HG03045 (cell line): ENCODE results near the gene BMPR1B.
"Not testable (repeated sequence)": the region's sequence is repeated elsewhere in the genome, so short reads cannot be mapped to it uniquely, and the experiment has no call there.

Experiments used
- ATAC-seq: cut with Tn5 transposase; IDR thresholded peaks from one replicate; pipeline ENCODE4 v1.9.1; 2021; ENCODE audit warnings: mild to moderate bottlenecking, moderate library complexity; ENCODE audit not compliant: unreplicated experiment

BMPR1B gene

GRCh38 chr4:95120456-95120855, 362.7 kb downstream of the BMPR1B start:
- no peak for ATAC-seq

- ATAC-seq, result no peak
These were observed 364.2 kb downstream of the BMPR1B start for GRCh38 chr4:95122001-95122400.

- ATAC-seq, result no peak
These were observed 367.2 kb downstream of the BMPR1B start for GRCh38 chr4:95124906-95125504.

- ATAC-seq, result no peak
These were observed 371.3 kb downstream of the BMPR1B start for GRCh38 chr4:95129031-95129430.

GRCh38 chr4:95129821-95130311, 372.1 kb downstream of the BMPR1B start:
- ATAC-seq, result no peak

GRCh38 chr4:95134016-95134415, 376.3 kb downstream of the BMPR1B start:
- ATAC-seq, result not testable (repeated sequence)

GRCh38 chr4:95139424-95139823, 381.7 kb downstream of the BMPR1B start:
- ATAC-seq, result not testable (repeated sequence)

- no peak for ATAC-seq
These were observed 383.6 kb downstream of the BMPR1B start for GRCh38 chr4:95141361-95141760.

- ATAC-seq, result no peak
These were observed 385.2 kb downstream of the BMPR1B start for GRCh38 chr4:95142932-95143331.

- no peak for ATAC-seq
These were observed 393.5 kb downstream of the BMPR1B start for GRCh38 chr4:95151255-95151654.

- no peak for ATAC-seq
These were observed 395.4 kb downstream of the BMPR1B start for GRCh38 chr4:95153182-95153581.

- no peak for ATAC-seq
These were observed 398.1 kb downstream of the BMPR1B start for GRCh38 chr4:95155759-95156451.

GRCh38 chr4:95156452-95156765, 398.7 kb downstream of the BMPR1B start:
- ATAC-seq, result no peak

- ATAC-seq, result no peak
These were observed 399.8 kb downstream of the BMPR1B start for GRCh38 chr4:95157596-95157995.

GRCh38 chr4:95158045-95158444, 400.3 kb downstream of the BMPR1B start:
- ATAC-seq, result no peak

- no peak for ATAC-seq
These were observed 400.9 kb downstream of the BMPR1B start for GRCh38 chr4:95158626-95159025.

- no peak for ATAC-seq
These were observed 401.6 kb downstream of the BMPR1B start for GRCh38 chr4:95159384-95159783.

- ATAC-seq, result no peak
These were observed 404.2 kb downstream of the BMPR1B start for GRCh38 chr4:95161781-95162469.

GRCh38 chr4:95162867-95163266, 405.1 kb downstream of the BMPR1B start:
- no peak for ATAC-seq

GRCh38 chr4:95165926-95166524, 408.3 kb downstream of the BMPR1B start:
- ATAC-seq, result peak; percentile 58

- no peak for ATAC-seq
These were observed 410.1 kb downstream of the BMPR1B start for GRCh38 chr4:95167805-95168204.

- no peak for ATAC-seq
These were observed 412.4 kb downstream of the BMPR1B start for GRCh38 chr4:95170176-95170575.
